Spleen (tissue), 7 donors: ENCODE measurements around the gene IL20.

Experiments used
- CTCF ChIP-seq, 11 experiments: fragments of 200-600 bp in 7 of 11; fragments of 450-650 bp in 4 of 11; sonication (generic) in 4 of 11; IDR thresholded peaks in 8 of 11; conservative IDR thresholded peaks in 3 of 11; 1 replicate in 7 of 11; 2 replicates in 4 of 11; pipeline versions ENCODE4 v1.4.0 to v1.8.0; 2016 to 2021; ENCODE audit warnings: antibody characterized with exemption in 11 of 11, inconsistent platforms in 4 of 11, mild to moderate bottlenecking in 1 of 11
- POLR2A ChIP-seq, 3 donors: fragments of 450-650 bp; IDR thresholded peaks; one replicate each; pipeline ENCODE4 v1.5.1; 2017; ENCODE audit warnings: antibody characterized with exemption in 3 of 3, mild to moderate bottlenecking in 1 of 3
- POLR2AphosphoS5 ChIP-seq, 3 donors: sonication (generic); formaldehyde crosslinking; IDR thresholded peaks; one replicate each; pipeline ENCODE4 v1.5.1; 2017; ENCODE audit warnings: antibody characterized with exemption in 3 of 3
- donor health status: DM: no; HTN: no; CAD: no; lungs with moderate emphysema.
- donor health status: DM: no; HTN: no; CAD: no.
- donor health status: DM: no; HTN: no; CAD: no.

- TF ChIP-seq POLR2AphosphoS5 (IDR thresholded peaks at IDR 0.05): peak in 2 of 3 donors; percentile 48 to 66
- TF ChIP-seq CTCF (IDR thresholded peaks at IDR 0.05 in 8 of 11, conservative IDR thresholded peaks at IDR 0.05 in 3 of 11): no peak
- TF ChIP-seq POLR2A (IDR thresholded peaks at IDR 0.05): no peak
These were observed 39.2 kb downstream of the IL20 start for GRCh38 chr1:206904423-206905142.
